ENCODE results near the gene SH3RF3. TPM values are rescaled to one million over a fixed set of nuclear protein-coding genes. Genes with fewer than 3 reads are reported as not detected.
"Not testable (repeated sequence)": the region's sequence is repeated elsewhere in the genome, so short reads cannot be mapped to it uniquely, and the experiment has no call there.

SH3RF3 gene
- total and polyA plus RNA-seq, 4 experiments from 2014 or later: 0.26 to 2.2 (median 2.1) TPM; not detected in 1

DNA sequence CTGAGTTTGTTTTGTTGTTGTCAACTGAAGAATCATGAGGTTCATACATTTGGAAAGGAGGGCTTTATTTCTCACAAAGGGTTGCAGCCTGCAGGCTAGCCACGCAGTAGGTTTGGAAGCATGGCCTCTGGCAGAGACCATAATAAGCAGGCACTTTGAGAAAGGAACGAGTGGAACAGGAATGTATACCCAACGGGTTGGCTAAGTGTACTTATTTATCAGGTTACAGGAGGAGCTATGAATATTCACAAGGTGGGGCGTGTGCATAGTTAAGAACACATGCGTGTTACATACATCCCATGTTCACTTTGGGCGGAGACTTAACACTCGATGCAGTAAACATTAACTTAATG, 30.1 kb upstream of the SH3RF3 start:
- Mint-ChIP-seq H3K4me1 (peaks cover 10 to 18% (median 12%) of the 10 kb centered on the region in 4 donors), H3K4me3 (no peak overlapping the region), H3K27me3 (peaks cover 3 to 6% of the 10 kb centered on the region in 2 donors), H3K9me3 (peaks cover 0 to 12% (median 7%) of the 10 kb centered on the region in 8 donors), H3K27ac (no peak overlapping the region), H3K36me3 (peaks cover 0 to 6% of the 10 kb centered on the region in 2 donors)
- no peaks in the 10 kb centered on the region for H3K36me3 ChIP-seq (ENCODE audit: insufficient read depth, low read length)
- intact Hi-C loops (cut with micrococcal nuclease): no loop called here
- H3K27me3 ChIP-seq (ENCODE audit: insufficient read depth, low read length): no peaks in the 10 kb centered on the region
- peaks cover 9% of the 10 kb centered on the region for H3K4me1 ChIP-seq (ENCODE audit: insufficient read depth, low read length)
- no peak for DNase-seq
- ChIA-PET POLR2A (ENCODE audit: partially characterized antibody) (no interaction called here), CTCF (ENCODE audit: partially characterized antibody) (no interaction called here)
- no peak overlapping the region for H3K27ac ChIP-seq (ENCODE audit: low read depth, low read length)
- H3K9me3 ChIP-seq (ENCODE audit: control insufficient read depth in 1 of 2, low read length in 2 of 2): no peaks in the 10 kb centered on the region
- H3K4me3 ChIP-seq (ENCODE audit: low read length in 2 of 2): no peak overlapping the region

DNA sequence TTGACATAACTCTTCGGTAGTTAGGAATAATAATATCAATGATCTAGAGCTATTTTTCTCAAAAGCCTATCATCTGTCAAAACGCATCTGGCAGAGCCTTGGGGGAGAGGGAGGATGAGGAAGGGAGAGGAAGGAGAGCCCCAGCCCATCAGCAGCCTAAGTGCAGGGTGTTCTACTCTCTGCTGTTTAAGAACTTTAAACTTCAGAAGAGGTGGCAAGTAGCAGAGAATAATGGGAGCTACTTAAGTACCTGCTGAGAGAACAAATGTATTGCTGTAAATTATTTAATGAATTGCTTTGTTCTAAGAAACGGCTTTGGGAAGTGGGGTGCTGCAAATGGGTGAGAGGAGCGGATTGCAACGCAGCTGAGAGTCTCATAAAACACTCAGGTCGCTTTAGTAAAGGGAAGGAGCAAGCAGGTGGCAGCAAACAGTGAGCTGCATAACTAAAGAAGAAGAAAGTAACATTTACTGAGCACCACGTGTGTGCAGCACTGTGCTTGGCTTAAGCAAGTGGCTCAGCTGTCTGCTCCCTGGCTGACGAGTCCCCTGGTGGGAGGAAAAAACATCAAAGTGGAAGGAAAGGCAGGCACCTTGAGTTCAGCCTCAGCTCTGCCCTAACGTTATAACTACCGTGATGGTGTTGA, 26.3 kb upstream of the SH3RF3 start:
- peak in 2 of 5 donors; percentile 10 to 12 for DNase-seq
- Histone ChIP-seq H3K4me1 (ENCODE audit: insufficient read depth, low read length) (peaks cover 9% of the 10 kb centered on the region), H3K36me3 (ENCODE audit: insufficient read depth, low read length) (no peaks in the 10 kb centered on the region), H3K9me3 (ENCODE audit: control insufficient read depth in 1 of 2, low read length in 2 of 2) (no peaks in the 10 kb centered on the region), H3K27me3 (ENCODE audit: insufficient read depth, low read length) (no peaks in the 10 kb centered on the region), H3K27ac (ENCODE audit: low read depth, low read length) (no peak overlapping the region), H3K4me3 (ENCODE audit: low read length in 2 of 2) (no peak overlapping the region)
- ChIA-PET POLR2A (ENCODE audit: partially characterized antibody) (interaction anchor here (2.6 kb wide), 1 partner anchor 71 kb away, joined by 8 read pairs; no protein-coding TSS in a partner anchor), CTCF (ENCODE audit: partially characterized antibody) (interaction anchor here (1.0 to 1.8 kb wide), 9 partner anchors 9 to 407 kb away, joined by 3 to 5 read pairs (median 4); no protein-coding TSS in a partner anchor)
- Mint-ChIP-seq H3K4me1 (peaks cover 10 to 18% (median 12%) of the 10 kb centered on the region in 4 donors), H3K9me3 (peaks cover 0 to 3% (median 0%) of the 10 kb centered on the region in 8 donors), H3K4me3 (peak overlapping the region in 4 of 8 donors; percentile 1 to 66 (median 7)), H3K27ac (no peak overlapping the region), H3K27me3 (peaks cover 1 to 4% of the 10 kb centered on the region in 2 donors), H3K36me3 (no peaks in the 10 kb centered on the region)
- intact Hi-C loops (cut with micrococcal nuclease): loop anchor here (5.0 kb wide), 1 partner anchor 70 kb away; no protein-coding TSS in a partner anchor

DNA sequence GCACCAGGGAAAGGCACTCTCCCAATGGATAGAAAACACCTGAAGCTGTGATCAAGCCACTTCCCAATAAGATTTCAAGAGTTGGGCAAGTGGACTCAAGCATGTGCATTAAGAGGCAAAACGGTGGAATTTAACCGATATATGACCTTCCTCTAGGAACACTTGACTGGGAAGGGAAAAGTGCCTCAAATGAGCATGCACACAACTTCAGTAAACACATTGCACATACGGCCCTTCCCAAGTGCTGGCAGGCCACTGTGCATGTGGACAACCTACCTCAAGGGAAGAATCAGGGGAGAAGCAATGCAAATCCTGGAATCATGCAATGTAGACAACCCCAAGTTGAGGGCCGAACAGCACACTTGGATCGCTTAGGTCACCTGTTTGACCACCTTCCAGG, 23.9 kb upstream of the SH3RF3 start:
- Mint-ChIP-seq H3K9me3 (peaks cover 0 to 3% (median 0%) of the 10 kb centered on the region in 8 donors), H3K27me3 (peaks cover 0 to 4% of the 10 kb centered on the region in 2 donors), H3K36me3 (no peaks in the 10 kb centered on the region), H3K27ac (no peak overlapping the region), H3K4me1 (peaks cover 7 to 18% (median 11%) of the 10 kb centered on the region in 4 donors), H3K4me3 (peak overlapping the region in 1 of 8 donors; percentile 29)
- no peak for DNase-seq
- no peaks in the 10 kb centered on the region for H3K27me3 ChIP-seq (ENCODE audit: insufficient read depth, low read length)
- no peak overlapping the region for H3K4me3 ChIP-seq (ENCODE audit: low read length in 2 of 2)
- H3K9me3 ChIP-seq (ENCODE audit: control insufficient read depth in 1 of 2, low read length in 2 of 2): no peaks in the 10 kb centered on the region
- H3K36me3 ChIP-seq (ENCODE audit: insufficient read depth, low read length): no peaks in the 10 kb centered on the region
- H3K4me1 ChIP-seq (ENCODE audit: insufficient read depth, low read length): peaks cover 9% of the 10 kb centered on the region
- POLR2A ChIA-PET (ENCODE audit: partially characterized antibody): no interaction called here
- H3K27ac ChIP-seq (ENCODE audit: low read depth, low read length): no peak overlapping the region
- CTCF ChIA-PET (ENCODE audit: partially characterized antibody): no interaction called here
- intact Hi-C loops (cut with micrococcal nuclease): no loop called here

DNA sequence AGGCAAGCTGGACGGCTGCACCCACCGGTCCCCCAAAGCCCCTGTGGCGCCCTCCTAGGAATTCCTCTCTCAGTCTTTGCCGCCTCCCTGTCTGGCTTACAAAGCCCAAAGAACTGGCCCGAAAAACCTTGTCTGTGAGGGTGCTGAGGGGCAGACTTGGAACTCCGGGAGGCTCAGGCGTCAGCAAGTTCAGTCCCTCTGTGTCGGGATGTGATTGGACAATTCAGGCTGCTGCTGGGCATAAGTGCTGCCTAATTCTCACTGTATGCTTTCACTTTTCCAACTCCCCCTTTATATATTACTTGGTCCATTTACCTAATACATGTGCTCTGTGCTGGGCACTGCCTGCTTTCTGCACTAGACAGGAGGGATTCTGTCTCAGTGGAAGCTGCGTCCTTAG, 20.3 kb upstream of the SH3RF3 start:
- no peak for DNase-seq
- ChIA-PET POLR2A (ENCODE audit: partially characterized antibody) (no interaction called here), CTCF (ENCODE audit: partially characterized antibody) (no interaction called here)
- no peaks in the 10 kb centered on the region for H3K4me1 ChIP-seq (ENCODE audit: insufficient read depth, low read length)
- Mint-ChIP-seq H3K36me3 (no peaks in the 10 kb centered on the region), H3K4me1 (no peaks in the 10 kb centered on the region), H3K27me3 (no peaks in the 10 kb centered on the region), H3K27ac (no peak overlapping the region), H3K4me3 (no peak overlapping the region), H3K9me3 (peaks cover 0 to 3% (median 0%) of the 10 kb centered on the region in 8 donors)
- no peak overlapping the region for H3K4me3 ChIP-seq (ENCODE audit: low read length in 2 of 2)
- no peaks in the 10 kb centered on the region for H3K27me3 ChIP-seq (ENCODE audit: insufficient read depth, low read length)
- H3K36me3 ChIP-seq (ENCODE audit: insufficient read depth, low read length): no peaks in the 10 kb centered on the region
- H3K9me3 ChIP-seq (ENCODE audit: control insufficient read depth in 1 of 2, low read length in 2 of 2): no peaks in the 10 kb centered on the region
- H3K27ac ChIP-seq (ENCODE audit: low read depth, low read length): no peak overlapping the region
- intact Hi-C loops (cut with micrococcal nuclease): no loop called here

DNA sequence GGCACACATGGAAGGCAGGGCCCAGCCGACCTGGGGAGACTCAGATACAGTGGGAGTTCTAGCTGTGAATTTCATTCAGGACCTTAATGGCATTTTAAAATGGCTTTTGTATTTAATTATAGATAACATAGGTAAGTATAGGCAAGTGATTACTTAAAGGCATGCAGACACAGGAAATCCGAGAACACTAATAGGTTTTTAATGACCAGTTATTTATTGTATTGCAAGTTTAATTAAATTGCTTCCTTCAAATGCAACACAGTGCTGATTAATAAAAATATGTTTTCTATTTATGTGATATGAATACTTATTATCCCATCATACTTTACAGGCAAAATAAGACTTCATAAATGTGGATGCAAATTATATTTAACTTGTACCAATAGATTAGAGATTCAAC, 19.7 kb upstream of the SH3RF3 start:
- H3K36me3 Mint-ChIP-seq: no peaks in the 10 kb centered on the region
- no peak for DNase-seq
- H3K4me3 Mint-ChIP-seq: no peak overlapping the region
- no peaks in the 10 kb centered on the region for H3K4me1 ChIP-seq (ENCODE audit: insufficient read depth, low read length)
- H3K4me1 Mint-ChIP-seq: no peaks in the 10 kb centered on the region
- H3K27ac ChIP-seq (ENCODE audit: low read depth, low read length): no peak overlapping the region
- peaks cover 0 to 1% of the 10 kb centered on the region in 2 donors for H3K27me3 Mint-ChIP-seq
- H3K4me3 ChIP-seq (ENCODE audit: low read length in 2 of 2): no peak overlapping the region
- ChIA-PET CTCF (ENCODE audit: partially characterized antibody) (no interaction called here), POLR2A (ENCODE audit: partially characterized antibody) (no interaction called here)
- H3K36me3 ChIP-seq (ENCODE audit: insufficient read depth, low read length): no peaks in the 10 kb centered on the region
- no peaks in the 10 kb centered on the region for H3K9me3 ChIP-seq (ENCODE audit: control insufficient read depth in 1 of 2, low read length in 2 of 2)
- peaks cover 0 to 3% (median 0%) of the 10 kb centered on the region in 8 donors for H3K9me3 Mint-ChIP-seq
- intact Hi-C loops (cut with micrococcal nuclease): no loop called here
- no peaks in the 10 kb centered on the region for H3K27me3 ChIP-seq (ENCODE audit: insufficient read depth, low read length)
- no peak overlapping the region for H3K27ac Mint-ChIP-seq

DNA sequence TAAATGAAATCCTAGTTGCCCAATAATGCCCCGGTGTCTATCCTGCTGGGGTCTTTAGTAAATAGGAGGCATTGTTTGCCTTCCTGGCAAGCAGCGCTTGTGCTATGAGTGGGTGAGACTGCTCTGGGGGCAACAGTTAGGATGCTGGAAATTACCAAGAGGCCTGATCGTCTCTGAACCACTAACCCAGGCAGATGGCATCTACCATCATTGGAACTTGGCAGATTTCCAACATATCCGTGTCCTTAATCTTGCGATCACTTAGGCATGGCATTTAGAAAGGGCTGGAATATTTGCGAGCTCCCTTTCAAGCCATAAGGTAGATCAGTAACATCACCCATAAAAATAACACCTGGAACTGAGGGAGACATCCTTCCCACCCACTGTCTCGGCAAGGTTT, 18.8 kb upstream of the SH3RF3 start:
- no peak for DNase-seq
- CTCF ChIA-PET (ENCODE audit: partially characterized antibody): no interaction called here
- Mint-ChIP-seq H3K27me3 (peaks cover 0 to 1% of the 10 kb centered on the region in 2 donors), H3K4me1 (no peaks in the 10 kb centered on the region), H3K9me3 (peaks cover 0 to 3% (median 0%) of the 10 kb centered on the region in 8 donors), H3K36me3 (no peaks in the 10 kb centered on the region), H3K27ac (no peak overlapping the region), H3K4me3 (no peak overlapping the region)
- Histone ChIP-seq H3K9me3 (ENCODE audit: control insufficient read depth in 1 of 2, low read length in 2 of 2) (no peaks in the 10 kb centered on the region), H3K4me3 (ENCODE audit: low read length in 2 of 2) (no peak overlapping the region), H3K27ac (ENCODE audit: low read depth, low read length) (no peak overlapping the region), H3K4me1 (ENCODE audit: insufficient read depth, low read length) (no peaks in the 10 kb centered on the region), H3K27me3 (ENCODE audit: insufficient read depth, low read length) (no peaks in the 10 kb centered on the region), H3K36me3 (ENCODE audit: insufficient read depth, low read length) (no peaks in the 10 kb centered on the region)
- POLR2A ChIA-PET (ENCODE audit: partially characterized antibody): no interaction called here
- intact Hi-C loops (cut with micrococcal nuclease): no loop called here

DNA sequence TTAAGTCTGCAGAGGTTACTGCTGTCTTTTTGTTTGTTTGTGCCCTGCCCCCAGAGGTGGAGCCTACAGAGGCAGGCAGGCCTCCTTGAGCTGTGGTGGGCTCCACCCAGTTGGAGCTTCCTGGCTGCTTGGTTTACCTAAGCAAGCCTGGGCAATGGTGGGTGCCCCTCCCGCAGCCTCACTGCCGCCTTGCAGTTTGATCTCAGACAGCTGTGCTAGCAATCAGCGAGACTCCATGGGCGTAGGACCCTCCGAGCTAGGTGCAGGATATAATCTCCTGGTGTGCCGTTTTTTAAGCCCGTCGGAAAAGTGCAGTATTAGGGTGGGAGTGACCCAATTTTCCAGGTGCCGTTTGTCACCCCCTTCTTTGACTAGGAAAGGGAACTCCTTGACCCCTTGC, 11.8 kb upstream of the SH3RF3 start:
- H3K27ac Mint-ChIP-seq; DNase-seq; H3K4me1 Mint-ChIP-seq; H3K27ac ChIP-seq (ENCODE audit: low read depth, low read length); H3K9me3 ChIP-seq (ENCODE audit: control insufficient read depth in 1 of 2, low read length in 2 of 2); CTCF ChIA-PET (ENCODE audit: partially characterized antibody); H3K4me1 ChIP-seq (ENCODE audit: insufficient read depth, low read length); POLR2A ChIA-PET (ENCODE audit: partially characterized antibody); H3K9me3 Mint-ChIP-seq; H3K36me3 Mint-ChIP-seq; H3K4me3 ChIP-seq (ENCODE audit: low read length in 2 of 2); H3K27me3 ChIP-seq (ENCODE audit: insufficient read depth, low read length); H3K36me3 ChIP-seq (ENCODE audit: insufficient read depth, low read length); intact Hi-C loops (cut with micrococcal nuclease); H3K4me3 Mint-ChIP-seq: not testable (repeated sequence)
- peaks cover 9 to 11% of the 10 kb centered on the region in 2 donors for H3K27me3 Mint-ChIP-seq
